Omental fat pad (tissue), 4 donors: ENCODE data around the gene RAB28. TPM values are rescaled to one million over a fixed set of nuclear protein-coding genes. Genes with fewer than 3 reads are reported as not detected.

Source experiments
- ATAC-seq: fragments of 150-250 bp; one replicate; pipeline ENCODE4 v1.9.1; 2016; ENCODE audit warnings: mild to moderate bottlenecking, moderate library complexity; ENCODE audit not compliant: low FRiP score
- DNase-seq: peaks from one replicate; pipeline ENCODE4 v3.0.0-alpha.2; 2019; ENCODE audit warnings: low spot score
- total RNA-seq, 4 donors: library from RNA; depleted of rRNA; stranded (reverse); fragments of >200 nt; gene quantifications; one replicate each; pipeline ENCODE4 v1.1.0, GENCODE V29; 2016
- TF ChIP-seq, protein P1 (sequence below), 3 donors: fragments of 450-650 bp; IDR thresholded peaks; one replicate each; pipeline ENCODE4 v1.5.1; 2016 to 2017; ENCODE audit warnings: antibody characterized with exemption in 3 of 3, mild to moderate bottlenecking in 3 of 3, moderate library complexity in 2 of 3

RAB28 gene
- total RNA-seq, 4 donors from 2014 or later: 11.9 to 34.0 (median 17.9) TPM

DNA sequence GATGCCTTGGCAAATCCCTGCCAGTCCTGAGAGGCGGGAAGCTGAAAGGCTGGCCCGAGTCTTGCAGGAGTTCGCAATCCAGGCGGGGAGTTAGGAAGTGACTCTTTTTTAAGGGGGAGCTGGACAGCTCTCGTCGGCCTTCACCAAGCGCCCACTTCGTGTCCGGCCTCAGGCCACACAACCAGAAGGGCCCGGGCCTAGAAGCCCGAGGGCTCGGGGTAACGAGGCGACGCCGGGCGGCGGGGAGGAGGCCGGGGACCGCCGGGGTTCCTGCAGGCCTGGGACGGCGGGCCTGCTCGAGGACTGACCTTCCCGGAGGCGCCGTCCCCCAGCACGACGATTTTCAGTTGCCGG lies 395 bp downstream of the RAB28 start:
- ATAC-seq (peak; percentile 38), DNase-seq (peak; percentile 28)
- TF ChIP-seq, protein P1, sequence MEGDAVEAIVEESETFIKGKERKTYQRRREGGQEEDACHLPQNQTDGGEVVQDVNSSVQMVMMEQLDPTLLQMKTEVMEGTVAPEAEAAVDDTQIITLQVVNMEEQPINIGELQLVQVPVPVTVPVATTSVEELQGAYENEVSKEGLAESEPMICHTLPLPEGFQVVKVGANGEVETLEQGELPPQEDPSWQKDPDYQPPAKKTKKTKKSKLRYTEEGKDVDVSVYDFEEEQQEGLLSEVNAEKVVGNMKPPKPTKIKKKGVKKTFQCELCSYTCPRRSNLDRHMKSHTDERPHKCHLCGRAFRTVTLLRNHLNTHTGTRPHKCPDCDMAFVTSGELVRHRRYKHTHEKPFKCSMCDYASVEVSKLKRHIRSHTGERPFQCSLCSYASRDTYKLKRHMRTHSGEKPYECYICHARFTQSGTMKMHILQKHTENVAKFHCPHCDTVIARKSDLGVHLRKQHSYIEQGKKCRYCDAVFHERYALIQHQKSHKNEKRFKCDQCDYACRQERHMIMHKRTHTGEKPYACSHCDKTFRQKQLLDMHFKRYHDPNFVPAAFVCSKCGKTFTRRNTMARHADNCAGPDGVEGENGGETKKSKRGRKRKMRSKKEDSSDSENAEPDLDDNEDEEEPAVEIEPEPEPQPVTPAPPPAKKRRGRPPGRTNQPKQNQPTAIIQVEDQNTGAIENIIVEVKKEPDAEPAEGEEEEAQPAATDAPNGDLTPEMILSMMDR (IDR thresholded peaks at IDR 0.05): no peak

DNA sequence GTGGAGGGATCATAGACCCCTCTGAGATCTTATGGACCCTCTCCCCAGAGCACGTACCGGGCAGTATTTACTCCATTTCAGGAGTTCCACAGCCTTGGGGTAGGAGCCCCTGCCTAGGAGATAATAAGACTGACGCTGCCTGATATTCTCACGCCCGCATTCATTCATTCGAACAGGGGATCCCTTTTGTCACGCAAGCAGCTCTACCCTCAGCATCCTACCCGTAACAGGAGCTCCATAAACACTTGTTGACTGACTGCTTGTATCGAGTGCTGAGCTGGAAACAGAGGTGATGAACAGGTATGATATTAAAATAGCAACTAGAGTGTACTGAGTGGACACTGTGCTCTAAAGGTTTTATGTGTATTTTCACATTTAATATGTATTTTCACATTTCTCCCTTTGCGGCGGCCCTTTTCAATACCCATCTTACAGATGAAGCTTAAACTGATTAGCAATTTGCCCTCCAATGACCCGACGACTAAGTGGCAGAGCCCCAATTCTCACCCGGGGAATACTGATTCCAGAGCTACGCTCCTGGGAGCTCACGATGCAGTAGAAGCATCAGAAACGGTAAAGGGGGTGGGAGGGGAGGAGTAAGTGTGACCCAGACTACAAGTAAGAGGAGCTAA lies 888 bp downstream of the RAB28 start:
- TF ChIP-seq, protein P1 (IDR thresholded peaks at IDR 0.05): no peak
- DNase-seq (no peak), ATAC-seq (no peak)

DNA sequence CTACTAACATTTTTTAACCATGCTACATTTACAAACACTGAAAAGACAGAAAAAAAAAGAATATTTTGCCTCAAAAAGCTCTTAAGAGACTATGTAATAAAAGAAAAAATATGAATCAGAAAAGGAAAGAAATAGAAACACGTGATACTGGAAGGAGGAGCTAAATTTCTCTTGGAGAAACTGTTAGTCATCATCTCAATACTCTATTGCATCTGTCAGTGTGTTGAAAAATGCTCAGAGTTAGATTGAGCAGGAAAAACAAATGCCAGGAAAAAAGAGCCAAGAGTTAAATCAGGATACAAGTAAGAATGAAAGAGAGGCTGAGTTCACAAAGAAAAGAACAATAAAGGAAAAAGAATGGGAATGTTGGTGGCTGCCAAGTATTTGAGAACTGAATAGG lies 2.6 kb downstream of the RAB28 start:
- DNase-seq (no peak), ATAC-seq (no peak)
- TF ChIP-seq, protein P1 (IDR thresholded peaks at IDR 0.05): no peak

DNA sequence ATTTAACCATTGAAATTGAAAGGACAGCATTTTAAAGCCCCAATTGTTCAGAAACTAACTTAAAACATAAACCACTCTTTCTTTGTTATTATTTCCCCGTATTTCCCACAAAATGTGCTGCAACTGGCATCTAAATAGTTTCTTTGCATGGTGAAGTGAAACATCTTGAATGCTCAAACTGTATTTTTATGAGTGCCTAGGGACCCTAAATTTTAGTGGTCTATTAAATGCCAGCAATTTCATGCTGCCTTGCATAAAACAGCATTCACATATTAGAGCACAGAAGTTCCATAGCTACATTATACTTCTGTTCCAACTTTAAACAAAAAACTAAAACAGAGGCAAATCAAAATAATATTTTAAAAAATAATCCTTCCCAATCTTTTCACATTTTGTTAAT lies 5.4 kb downstream of the RAB28 start:
- TF ChIP-seq, protein P1 (IDR thresholded peaks at IDR 0.05): no peak
- no peak for ATAC-seq

DNA sequence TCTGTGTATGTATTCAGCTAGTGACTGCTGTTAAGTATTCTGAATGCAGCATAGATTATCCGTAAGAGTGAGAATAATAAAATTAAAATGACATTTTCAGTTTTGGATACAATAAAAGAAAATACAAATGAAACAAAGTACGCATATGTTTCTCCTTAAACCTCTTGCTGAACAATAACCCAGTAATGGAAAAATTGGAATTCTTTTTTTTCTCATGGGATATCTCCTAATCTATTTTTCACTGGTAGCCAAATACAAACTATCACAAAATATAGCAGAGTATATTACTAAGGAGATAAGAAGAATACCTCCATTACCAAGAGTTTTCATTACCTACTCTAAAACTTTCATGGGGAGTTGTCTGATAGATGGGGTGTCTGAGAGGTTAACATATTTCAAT lies 6.0 kb downstream of the RAB28 start:
- TF ChIP-seq, protein P1 (IDR thresholded peaks at IDR 0.05): no peak
- ATAC-seq (no peak), DNase-seq (no peak)

More for the DNA sequence above, 5.4 kb downstream of the RAB28 start:
- no peak for DNase-seq

DNA sequence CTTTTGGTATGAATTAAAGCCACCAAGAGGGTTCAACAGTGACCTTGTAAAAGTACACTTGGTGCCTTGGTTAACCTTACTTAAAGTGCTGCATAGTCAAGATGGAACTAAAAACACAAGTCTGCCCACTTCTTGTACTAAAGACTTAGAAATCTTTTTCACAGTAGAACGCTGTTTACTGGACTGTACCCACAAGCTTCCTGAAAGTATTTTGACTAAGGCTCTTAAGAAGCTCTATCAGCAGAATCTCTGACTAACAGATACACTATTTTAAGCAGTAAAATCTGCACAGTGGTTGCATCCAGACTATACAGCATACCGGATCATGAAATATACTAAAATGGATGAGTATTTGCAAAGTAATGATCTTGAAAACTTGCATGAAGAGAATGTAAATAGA lies 7.2 kb downstream of the RAB28 start:
- no peak for ATAC-seq
- DNase-seq: no peak
- TF ChIP-seq, protein P1 (IDR thresholded peaks at IDR 0.05): no peak

DNA sequence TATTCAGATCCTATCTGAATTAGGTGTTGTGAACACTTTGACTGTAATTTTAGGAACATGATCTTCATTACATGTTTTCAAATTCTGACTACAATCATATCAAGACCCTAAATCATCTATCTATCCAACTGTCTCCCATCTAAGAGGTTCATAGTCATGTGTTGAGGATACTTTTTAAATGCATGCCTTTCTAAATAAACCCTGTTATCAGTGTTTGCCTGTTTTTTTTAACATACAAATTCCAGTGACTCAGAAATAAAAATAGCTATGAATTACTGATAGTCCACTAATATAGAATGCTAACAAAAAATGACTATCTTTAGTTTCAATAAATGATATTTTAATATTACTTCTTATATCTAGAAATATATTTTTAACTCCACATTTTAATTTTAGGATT lies 8.0 kb downstream of the RAB28 start:
- DNase-seq: no peak
- ATAC-seq: no peak
- TF ChIP-seq, protein P1 (IDR thresholded peaks at IDR 0.05): no peak
